Activated CD4-positive, alpha-beta T cell treated with anti-CD3 and anti-CD28 coated beads, Interleukin-2, amount 10 ng/mL, durations not matched to agents 24 days and 14 days (primary cell): ENCODE measurements around the gene PCDHGA12. TPM values are rescaled to one million over a fixed set of nuclear protein-coding genes. Genes with fewer than 3 reads are reported as not detected.
"Not testable (repeated sequence)": the region's sequence is repeated elsewhere in the genome, so short reads cannot be mapped to it uniquely, and the experiment has no call there.

Experiments
- DNase-seq: peaks from one replicate; pipeline ENCODE4 v3.0.0; 2022
- H3K27ac Mint-ChIP-seq: one replicate; pipeline ENCODE4 v1.8.0; 2022; ENCODE audit warnings: mild to moderate bottlenecking, mixed read lengths
- H3K27me3 Mint-ChIP-seq: one replicate; pipeline ENCODE4 v1.8.0; 2022; ENCODE audit warnings: mixed read lengths
- H3K36me3 Mint-ChIP-seq: one replicate; pipeline ENCODE4 v1.8.0; 2022; ENCODE audit warnings: low read depth, mild to moderate bottlenecking, mixed read lengths
- H3K4me1 Mint-ChIP-seq: one replicate; pipeline ENCODE4 v1.8.0; 2021; ENCODE audit warnings: mixed read lengths
- H3K4me3 Mint-ChIP-seq: one replicate; pipeline ENCODE4 v1.8.0; 2022; ENCODE audit warnings: mild to moderate bottlenecking, moderate library complexity, mixed read lengths
- H3K9me3 Mint-ChIP-seq: one replicate; pipeline ENCODE4 v1.8.0; 2021; ENCODE audit warnings: mixed read lengths
- intact Hi-C: fragments of 100-400 bp; cut with micrococcal nuclease; formaldehyde crosslinking; loops from one replicate; pipeline ENCODE4 v1.15.1; 2023
- total RNA-seq: library from RNA; stranded (reverse); gene quantifications from 2 replicates; pipeline ENCODE4 v1.2.3, GENCODE V29; 2022

PCDHGA12 gene
- 0.12 and 0.16 TPM in 2 replicates for total RNA-seq

DNA sequence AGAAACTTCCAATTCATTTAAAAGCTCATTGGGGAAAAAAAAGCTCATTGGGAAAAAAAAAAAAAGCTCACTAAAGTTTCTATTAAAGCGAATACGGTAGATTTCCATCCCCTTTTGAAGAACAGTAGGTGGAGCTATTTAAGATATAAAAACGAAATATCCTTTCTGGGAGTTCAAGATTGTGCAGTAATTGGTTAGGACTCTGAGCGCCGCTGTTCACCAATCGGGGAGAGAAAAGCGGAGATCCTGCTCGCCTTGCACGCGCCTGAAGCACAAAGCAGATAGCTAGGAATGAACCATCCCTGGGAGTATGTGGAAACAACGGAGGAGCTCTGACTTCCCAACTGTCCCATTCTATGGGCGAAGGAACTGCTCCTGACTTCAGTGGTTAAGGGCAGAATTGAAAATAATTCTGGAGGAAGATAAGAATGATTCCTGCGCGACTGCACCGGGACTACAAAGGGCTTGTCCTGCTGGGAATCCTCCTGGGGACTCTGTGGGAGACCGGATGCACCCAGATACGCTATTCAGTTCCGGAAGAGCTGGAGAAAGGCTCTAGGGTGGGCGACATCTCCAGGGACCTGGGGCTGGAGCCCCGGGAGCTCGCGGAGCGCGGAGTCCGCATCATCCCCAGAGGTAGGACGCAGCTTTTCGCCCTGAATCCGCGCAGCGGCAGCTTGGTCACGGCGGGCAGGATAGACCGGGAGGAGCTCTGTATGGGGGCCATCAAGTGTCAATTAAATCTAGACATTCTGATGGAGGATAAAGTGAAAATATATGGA, at the start of gene PCDHGA12:
TSS of gene PCDHGA12 (plus strand) at position 176 of the 782 bp plus-strand sequence. CDS start at position 429, 253 bp downstream.
- peaks cover 22% of the 10 kb centered on the region for H3K27me3 Mint-ChIP-seq
- intact Hi-C loops, result no loop called here

DNA sequence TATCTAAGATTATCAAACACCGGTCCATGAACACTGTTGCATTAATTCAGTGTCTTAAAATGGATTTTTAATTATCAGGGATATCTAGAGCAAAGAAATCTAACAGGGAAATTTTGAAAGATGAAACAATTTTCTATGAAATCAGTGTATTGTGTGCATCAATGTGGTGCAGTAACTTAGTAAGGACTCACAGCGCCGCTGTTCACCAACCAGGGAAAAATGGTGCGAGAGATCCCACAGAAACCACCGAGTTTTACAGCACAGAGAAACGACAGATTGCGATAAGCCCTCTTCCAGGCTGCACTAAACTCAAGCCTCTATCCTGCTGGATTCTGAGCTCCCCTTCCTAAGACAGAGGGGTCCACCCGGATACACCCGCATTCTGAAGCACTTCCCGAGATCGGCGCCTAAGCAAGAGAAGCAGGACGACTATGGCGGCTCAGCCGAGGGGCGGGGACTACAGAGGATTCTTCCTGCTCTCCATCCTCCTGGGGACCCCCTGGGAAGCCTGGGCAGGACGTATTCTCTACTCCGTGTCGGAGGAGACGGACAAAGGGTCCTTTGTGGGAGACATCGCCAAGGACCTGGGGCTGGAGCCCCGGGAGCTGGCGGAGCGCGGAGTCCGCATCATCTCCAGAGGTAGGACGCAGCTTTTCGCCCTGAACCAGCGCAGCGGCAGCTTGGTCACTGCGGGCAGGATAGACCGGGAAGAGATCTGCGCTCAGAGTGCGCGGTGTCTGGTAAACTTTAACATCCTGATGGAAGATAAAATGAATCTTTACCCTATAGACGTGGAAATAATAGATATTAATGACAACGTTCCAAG, 47.6 kb upstream of the PCDHGA12 start, which contains the start of gene PCDHGA7:
TSS of gene PCDHGA7 (plus strand) at position 274 of the 826 bp plus-strand sequence. CDS start at position 432, 158 bp downstream.
- peak; percentile 55 for DNase-seq
- Mint-ChIP-seq H3K4me3 (peak within 1 kb of the TSS; percentile 82), H3K36me3 (no peaks in the 10 kb centered on the region), H3K4me1 (no peaks in the 10 kb centered on the region), H3K9me3 (peaks cover 4% of the 10 kb centered on the region), H3K27ac (peak within 1 kb of the TSS; percentile 20), H3K27me3 (peaks cover 8% of the 10 kb centered on the region)
- intact Hi-C loops, result no loop called here

More for the DNA sequence above, at the start of gene PCDHGA12:
- Mint-ChIP-seq H3K36me3 (peaks cover 4% of the 10 kb centered on the region), H3K4me3 (peak within 1 kb of the TSS; percentile 78), H3K9me3 (peaks cover 9% of the 10 kb centered on the region), H3K27ac (peak within 1 kb of the TSS; percentile 69), H3K4me1 (peaks cover 3% of the 10 kb centered on the region)
- DNase-seq, result peak; percentile 72

DNA sequence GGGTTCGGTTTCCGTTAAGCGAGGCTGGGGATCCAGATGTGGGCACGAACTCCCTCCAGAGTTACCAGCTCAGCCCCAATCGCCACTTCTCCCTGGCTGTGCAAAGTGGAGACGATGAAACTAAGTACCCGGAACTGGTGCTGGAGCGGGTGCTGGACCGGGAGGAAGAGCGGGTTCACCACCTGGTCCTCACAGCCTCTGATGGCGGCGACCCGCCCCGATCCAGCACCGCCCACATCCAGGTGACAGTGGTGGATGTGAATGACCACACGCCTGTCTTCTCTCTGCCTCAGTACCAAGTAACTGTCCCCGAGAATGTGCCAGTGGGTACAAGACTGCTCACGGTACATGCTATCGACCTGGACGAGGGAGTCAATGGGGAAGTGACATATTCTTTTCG, 47.0 kb upstream of the PCDHGA12 start:
- Mint-ChIP-seq H3K4me1 (no peaks in the 10 kb centered on the region), H3K27ac (no peak overlapping the region), H3K4me3 (peak overlapping the region; percentile 82), H3K36me3 (no peaks in the 10 kb centered on the region), H3K9me3 (peaks cover 6% of the 10 kb centered on the region), H3K27me3 (peaks cover 8% of the 10 kb centered on the region)
- DNase-seq, result no peak
- intact Hi-C loops, result no loop called here

DNA sequence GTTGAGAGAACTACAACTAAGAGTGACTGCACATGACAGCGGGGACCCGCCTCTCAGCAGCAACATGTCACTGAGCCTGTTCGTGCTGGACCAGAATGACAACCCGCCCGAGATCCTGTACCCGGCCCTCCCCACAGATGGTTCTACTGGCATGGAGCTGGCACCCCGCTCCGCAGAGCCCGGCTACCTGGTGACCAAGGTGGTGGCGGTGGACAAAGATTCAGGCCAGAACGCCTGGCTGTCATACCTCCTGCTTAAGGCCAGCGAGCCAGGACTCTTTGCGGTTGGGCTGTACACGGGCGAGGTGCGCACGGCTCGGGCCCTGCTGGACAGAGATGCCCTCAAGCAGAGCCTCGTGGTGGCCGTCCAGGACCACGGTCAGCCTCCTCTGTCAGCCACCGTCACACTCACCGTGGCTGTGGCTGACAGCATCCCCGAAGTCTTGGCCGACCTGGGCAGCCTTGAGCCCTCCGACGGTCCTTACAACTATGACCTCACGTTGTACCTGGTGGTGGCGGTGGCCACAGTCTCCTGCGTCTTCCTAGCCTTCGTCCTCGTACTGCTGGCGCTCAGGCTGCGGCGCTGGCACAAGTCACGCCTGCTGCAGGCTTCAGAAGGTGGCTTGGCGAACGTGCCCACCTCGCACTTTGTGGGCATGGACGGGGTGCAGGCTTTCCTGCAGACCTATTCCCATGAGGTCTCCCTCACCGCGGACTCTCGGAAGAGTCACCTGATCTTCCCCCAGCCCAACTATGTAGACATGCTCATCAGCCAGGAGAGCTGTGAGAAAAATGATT, 45.6 kb upstream of the PCDHGA12 start:
- intact Hi-C loops, result no loop called here
- Mint-ChIP-seq H3K27me3 (peaks cover 13% of the 10 kb centered on the region), H3K27ac (no peak overlapping the region), H3K4me1 (no peaks in the 10 kb centered on the region), H3K4me3 (no peak overlapping the region), H3K36me3 (no peaks in the 10 kb centered on the region), H3K9me3 (peaks cover 14% of the 10 kb centered on the region)
- no peak for DNase-seq

DNA sequence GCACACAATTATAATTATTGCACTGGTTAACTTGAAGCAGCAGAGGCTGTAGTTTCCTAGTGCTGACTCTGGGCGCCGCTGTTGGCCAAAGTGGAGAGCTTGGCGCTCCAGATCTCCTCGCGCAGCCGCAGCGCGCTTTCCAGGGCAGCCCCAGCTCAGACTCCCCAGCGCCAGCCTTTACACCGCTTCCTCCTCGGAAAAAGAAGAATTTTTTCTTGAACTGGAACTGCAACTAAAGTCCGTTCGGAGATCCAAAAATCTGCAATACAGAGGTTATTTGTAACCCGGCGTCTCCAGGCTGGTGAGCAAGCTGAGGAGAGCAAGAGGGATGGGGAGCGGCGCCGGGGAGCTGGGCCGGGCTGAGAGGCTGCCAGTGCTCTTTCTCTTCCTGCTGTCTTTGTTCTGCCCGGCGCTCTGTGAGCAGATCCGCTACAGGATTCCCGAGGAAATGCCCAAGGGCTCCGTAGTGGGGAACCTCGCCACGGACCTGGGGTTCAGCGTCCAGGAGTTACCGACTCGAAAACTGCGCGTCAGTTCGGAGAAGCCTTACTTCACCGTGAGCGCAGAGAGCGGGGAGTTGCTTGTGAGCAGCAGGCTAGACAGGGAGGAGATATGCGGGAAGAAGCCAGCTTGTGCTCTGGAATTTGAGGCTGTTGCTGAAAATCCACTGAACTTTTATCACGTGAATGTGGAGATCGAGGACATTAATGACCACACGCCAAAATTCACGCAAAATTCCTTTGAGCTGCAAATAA, 42.6 kb upstream of the PCDHGA12 start, which contains the start of gene PCDHGB4:
TSS of gene PCDHGB4 (plus strand) at position 142 of the 755 bp plus-strand sequence. CDS start at position 329, 187 bp downstream.
- Mint-ChIP-seq H3K9me3 (peaks cover 25% of the 10 kb centered on the region), H3K4me3 (peak within 1 kb of the TSS; percentile 56), H3K27me3 (peaks cover 17% of the 10 kb centered on the region)
- intact Hi-C loops, H3K27ac Mint-ChIP-seq, H3K36me3 Mint-ChIP-seq, H3K4me1 Mint-ChIP-seq: not testable (repeated sequence)
- DNase-seq, result peak; percentile 74

DNA sequence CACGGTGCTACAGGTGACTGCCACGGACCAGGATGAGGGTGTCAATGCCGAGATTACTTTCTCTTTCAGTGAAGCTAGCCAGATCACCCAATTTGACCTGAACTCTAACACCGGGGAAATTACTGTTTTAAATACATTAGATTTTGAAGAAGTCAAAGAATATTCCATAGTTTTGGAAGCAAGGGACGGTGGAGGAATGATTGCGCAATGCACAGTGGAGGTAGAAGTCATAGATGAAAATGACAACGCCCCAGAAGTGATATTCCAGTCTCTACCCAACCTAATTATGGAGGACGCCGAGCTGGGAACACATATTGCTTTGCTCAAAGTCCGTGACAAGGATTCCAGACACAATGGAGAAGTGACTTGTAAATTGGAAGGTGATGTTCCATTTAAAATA, 41.6 kb upstream of the PCDHGA12 start:
- Mint-ChIP-seq H3K27ac (no peak overlapping the region), H3K4me3 (peak overlapping the region; percentile 8)
- intact Hi-C loops, result no loop called here

DNA sequence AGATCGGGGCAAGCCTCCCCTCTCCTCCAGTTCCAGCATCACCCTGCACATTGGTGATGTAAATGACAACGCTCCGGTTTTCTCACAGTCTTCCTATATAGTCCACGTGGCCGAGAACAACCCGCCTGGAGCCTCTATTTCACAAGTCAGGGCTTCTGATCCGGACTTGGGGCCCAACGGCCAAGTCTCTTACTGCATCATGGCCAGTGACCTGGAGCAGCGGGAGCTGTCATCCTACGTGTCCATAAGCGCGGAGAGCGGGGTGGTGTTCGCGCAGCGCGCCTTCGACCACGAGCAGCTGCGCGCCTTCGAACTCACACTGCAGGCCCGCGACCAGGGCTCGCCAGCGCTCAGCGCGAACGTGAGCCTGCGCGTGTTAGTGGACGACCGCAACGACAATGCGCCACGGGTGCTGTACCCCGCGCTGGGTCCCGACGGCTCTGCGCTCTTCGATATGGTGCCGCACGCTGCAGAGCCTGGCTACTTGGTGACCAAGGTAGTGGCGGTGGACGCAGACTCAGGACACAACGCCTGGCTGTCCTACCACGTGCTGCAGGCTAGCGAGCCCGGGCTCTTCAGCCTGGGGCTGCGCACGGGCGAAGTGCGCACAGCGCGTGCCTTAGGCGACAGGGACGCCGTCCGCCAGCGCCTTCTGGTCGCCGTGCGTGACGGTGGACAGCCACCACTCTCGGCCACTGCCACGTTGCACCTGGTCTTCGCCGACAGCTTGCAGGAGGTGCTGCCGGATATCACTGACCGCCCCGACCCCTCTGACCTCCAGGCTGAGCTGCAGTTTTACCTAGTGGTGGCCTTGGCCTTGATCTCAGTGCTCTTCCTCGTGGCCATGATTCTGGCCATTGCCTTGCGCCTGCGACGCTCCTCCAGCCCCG, 40.9 kb upstream of the PCDHGA12 start:
- intact Hi-C loops, result no loop called here
- Mint-ChIP-seq H3K36me3 (peaks cover 3% of the 10 kb centered on the region), H3K27me3 (peaks cover 19% of the 10 kb centered on the region), H3K27ac (no peak overlapping the region), H3K4me1 (no peaks in the 10 kb centered on the region), H3K9me3 (peaks cover 35% of the 10 kb centered on the region), H3K4me3 (no peak overlapping the region)
- DNase-seq, result no peak

More for the DNA sequence above, 41.6 kb upstream of the PCDHGA12 start:
- peaks cover 16% of the 10 kb centered on the region for H3K27me3 Mint-ChIP-seq
- no peak for DNase-seq
- H3K9me3 Mint-ChIP-seq, result peaks cover 30% of the 10 kb centered on the region
- no peaks in the 10 kb centered on the region for H3K4me1 Mint-ChIP-seq
- H3K36me3 Mint-ChIP-seq, result peaks cover 3% of the 10 kb centered on the region

DNA sequence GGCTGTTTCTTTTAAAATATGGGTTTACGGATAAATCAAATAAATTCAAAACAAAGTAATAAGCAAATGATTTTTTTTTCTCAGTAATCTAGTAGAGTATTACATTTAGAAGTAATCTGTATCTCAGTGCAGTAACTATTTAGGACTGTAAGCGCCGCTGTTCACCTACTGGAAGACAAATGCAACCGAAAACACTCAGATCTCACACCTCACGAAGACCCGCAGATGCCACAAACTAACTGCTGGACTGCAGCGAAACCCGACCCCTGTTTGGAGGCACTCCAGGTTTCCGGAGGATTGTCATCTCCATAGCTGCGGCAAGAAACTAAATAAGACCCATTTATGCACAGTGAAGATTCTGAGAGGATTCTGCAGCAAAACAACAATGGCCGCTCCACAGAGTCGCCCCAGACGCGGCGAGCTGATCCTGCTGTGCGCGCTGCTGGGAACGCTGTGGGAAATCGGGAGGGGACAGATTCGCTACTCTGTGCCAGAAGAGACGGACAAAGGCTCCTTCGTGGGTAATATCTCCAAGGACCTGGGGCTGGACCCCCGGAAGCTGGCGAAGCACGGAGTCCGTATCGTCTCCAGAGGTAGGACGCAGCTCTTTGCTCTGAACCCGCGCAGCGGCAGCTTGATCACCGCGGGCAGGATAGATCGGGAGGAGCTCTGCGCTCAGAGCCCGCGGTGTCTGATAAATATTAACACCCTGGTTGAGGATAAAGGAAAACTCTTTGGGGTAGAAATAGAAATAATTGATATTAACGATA, 37.7 kb upstream of the PCDHGA12 start, which contains the start of gene PCDHGA8:
TSS of gene PCDHGA8 (plus strand) at position 205 of the 770 bp plus-strand sequence. CDS start at position 386, 181 bp downstream.
- intact Hi-C loops, result no loop called here
- Mint-ChIP-seq H3K9me3 (peaks cover 38% of the 10 kb centered on the region), H3K27ac (no peak within 1 kb of the TSS), H3K27me3 (peaks cover 22% of the 10 kb centered on the region), H3K4me3 (no peak within 1 kb of the TSS), H3K36me3 (peaks cover 3% of the 10 kb centered on the region), H3K4me1 (no peaks in the 10 kb centered on the region)
- DNase-seq, result peak; percentile 50

DNA sequence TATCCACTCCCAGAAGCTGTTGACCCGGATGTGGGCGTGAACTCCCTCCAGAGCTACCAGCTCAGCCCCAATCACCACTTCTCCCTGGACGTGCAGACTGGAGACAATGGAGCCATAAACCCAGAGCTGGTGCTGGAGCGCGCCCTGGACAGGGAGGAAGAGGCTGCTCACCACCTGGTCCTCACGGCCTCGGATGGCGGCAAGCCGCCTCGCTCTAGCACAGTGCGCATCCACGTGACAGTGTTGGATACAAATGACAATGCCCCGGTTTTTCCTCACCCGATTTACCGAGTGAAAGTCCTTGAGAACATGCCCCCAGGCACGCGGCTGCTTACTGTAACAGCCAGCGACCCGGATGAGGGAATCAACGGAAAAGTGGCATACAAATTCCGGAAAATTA, 37.0 kb upstream of the PCDHGA12 start:
- H3K27me3 Mint-ChIP-seq, result peaks cover 22% of the 10 kb centered on the region

DNA sequence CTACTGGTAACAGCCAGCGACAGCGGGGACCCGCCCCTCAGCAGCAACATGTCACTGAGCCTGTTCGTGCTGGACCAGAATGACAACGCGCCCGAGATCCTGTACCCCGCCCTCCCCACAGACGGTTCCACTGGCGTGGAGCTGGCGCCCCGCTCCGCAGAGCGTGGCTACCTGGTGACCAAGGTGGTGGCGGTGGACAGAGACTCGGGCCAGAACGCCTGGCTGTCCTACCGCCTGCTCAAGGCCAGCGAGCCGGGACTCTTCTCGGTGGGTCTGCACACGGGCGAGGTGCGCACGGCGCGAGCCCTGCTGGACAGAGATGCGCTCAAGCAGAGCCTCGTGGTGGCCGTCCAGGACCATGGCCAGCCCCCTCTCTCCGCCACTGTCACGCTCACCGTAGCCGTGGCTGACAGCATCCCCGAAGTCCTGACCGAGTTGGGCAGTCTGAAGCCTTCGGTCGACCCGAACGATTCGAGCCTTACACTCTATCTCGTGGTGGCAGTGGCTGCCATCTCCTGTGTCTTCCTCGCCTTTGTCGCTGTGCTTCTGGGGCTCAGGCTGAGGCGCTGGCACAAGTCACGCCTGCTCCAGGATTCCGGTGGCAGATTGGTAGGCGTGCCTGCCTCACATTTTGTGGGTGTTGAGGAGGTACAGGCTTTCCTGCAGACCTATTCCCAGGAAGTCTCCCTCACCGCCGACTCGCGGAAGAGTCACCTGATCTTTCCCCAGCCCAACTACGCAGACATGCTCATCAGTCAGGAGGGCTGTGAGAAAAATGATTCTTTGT, 35.7 kb upstream of the PCDHGA12 start:
- DNase-seq, intact Hi-C loops, H3K4me3 Mint-ChIP-seq, H3K36me3 Mint-ChIP-seq, H3K4me1 Mint-ChIP-seq, H3K27ac Mint-ChIP-seq: not testable (repeated sequence)
- peaks cover 35% of the 10 kb centered on the region for H3K9me3 Mint-ChIP-seq
- peaks cover 23% of the 10 kb centered on the region for H3K27me3 Mint-ChIP-seq

More for the DNA sequence above, 37.0 kb upstream of the PCDHGA12 start:
- H3K9me3 Mint-ChIP-seq, result peaks cover 37% of the 10 kb centered on the region
- peaks cover 3% of the 10 kb centered on the region for H3K36me3 Mint-ChIP-seq
- no peak overlapping the region for H3K27ac Mint-ChIP-seq
- intact Hi-C loops, result no loop called here
- H3K4me3 Mint-ChIP-seq, result no peak overlapping the region
- no peak for DNase-seq
- no peaks in the 10 kb centered on the region for H3K4me1 Mint-ChIP-seq
